RWPE1 (cell line): ENCODE measurements around the gene SLC4A9.

ENCODE experiments used
- CTCF ChIA-PET: fragments of 350-600 bp; sonication (Branson Sonifier 250); formaldehyde crosslinking; extraction: SDS; loops from one replicate; lab custom pipeline; 2021; lab: Yijun Ruan, JAX
- POLR2A ChIA-PET: fragments of 400-600 bp; formaldehyde crosslinking; extraction: SDS; loops from one replicate; lab custom pipeline; 2020; ENCODE audit warnings: antibody characterized with exemption; ENCODE audit not compliant: low non-redundant PET; lab: Yijun Ruan, JAX
- DNase-seq: peaks from one replicate; pipeline ENCODE4 v3.0.0; 2012; ENCODE audit warnings: low spot score
- H3K27ac ChIP-seq: fragments of 450-650 bp; 2 replicates; pipeline ENCODE4 v1.5.1; 2017
- TF ChIP-seq, protein P1 (sequence below): fragments of 450-650 bp; conservative IDR thresholded peaks from 2 replicates; pipeline ENCODE4 v1.5.1; 2017; ENCODE audit warnings: low read depth, mild to moderate bottlenecking

The SLC4A9 gene

GRCh38 chr5:140401362-140402257, 41.6 kb downstream of the SLC4A9 start, which contains the start of gene ANKHD1:
Gene ANKHD1 (plus strand): TSS chr5:140401833. CDS start chr5:140401968, 135 bp downstream.
- ChIA-PET POLR2A (interaction anchor here (0.5 to 1.4 kb wide), 4 partner anchors 10 to 325 kb away, joined by 3 to 7 read pairs (median 4); no protein-coding TSS in a partner anchor), CTCF (interaction anchor here (0.6 to 3.0 kb wide), 4 partner anchors 13 to 367 kb away, joined by 3 to 19 read pairs (median 4); no protein-coding TSS in a partner anchor)
- TF ChIP-seq, protein P1, sequence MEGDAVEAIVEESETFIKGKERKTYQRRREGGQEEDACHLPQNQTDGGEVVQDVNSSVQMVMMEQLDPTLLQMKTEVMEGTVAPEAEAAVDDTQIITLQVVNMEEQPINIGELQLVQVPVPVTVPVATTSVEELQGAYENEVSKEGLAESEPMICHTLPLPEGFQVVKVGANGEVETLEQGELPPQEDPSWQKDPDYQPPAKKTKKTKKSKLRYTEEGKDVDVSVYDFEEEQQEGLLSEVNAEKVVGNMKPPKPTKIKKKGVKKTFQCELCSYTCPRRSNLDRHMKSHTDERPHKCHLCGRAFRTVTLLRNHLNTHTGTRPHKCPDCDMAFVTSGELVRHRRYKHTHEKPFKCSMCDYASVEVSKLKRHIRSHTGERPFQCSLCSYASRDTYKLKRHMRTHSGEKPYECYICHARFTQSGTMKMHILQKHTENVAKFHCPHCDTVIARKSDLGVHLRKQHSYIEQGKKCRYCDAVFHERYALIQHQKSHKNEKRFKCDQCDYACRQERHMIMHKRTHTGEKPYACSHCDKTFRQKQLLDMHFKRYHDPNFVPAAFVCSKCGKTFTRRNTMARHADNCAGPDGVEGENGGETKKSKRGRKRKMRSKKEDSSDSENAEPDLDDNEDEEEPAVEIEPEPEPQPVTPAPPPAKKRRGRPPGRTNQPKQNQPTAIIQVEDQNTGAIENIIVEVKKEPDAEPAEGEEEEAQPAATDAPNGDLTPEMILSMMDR = no peak
- DNase-seq = peak; percentile 100
- H3K27ac ChIP-seq = peak within 1 kb of the TSS; percentile 91

DNA sequence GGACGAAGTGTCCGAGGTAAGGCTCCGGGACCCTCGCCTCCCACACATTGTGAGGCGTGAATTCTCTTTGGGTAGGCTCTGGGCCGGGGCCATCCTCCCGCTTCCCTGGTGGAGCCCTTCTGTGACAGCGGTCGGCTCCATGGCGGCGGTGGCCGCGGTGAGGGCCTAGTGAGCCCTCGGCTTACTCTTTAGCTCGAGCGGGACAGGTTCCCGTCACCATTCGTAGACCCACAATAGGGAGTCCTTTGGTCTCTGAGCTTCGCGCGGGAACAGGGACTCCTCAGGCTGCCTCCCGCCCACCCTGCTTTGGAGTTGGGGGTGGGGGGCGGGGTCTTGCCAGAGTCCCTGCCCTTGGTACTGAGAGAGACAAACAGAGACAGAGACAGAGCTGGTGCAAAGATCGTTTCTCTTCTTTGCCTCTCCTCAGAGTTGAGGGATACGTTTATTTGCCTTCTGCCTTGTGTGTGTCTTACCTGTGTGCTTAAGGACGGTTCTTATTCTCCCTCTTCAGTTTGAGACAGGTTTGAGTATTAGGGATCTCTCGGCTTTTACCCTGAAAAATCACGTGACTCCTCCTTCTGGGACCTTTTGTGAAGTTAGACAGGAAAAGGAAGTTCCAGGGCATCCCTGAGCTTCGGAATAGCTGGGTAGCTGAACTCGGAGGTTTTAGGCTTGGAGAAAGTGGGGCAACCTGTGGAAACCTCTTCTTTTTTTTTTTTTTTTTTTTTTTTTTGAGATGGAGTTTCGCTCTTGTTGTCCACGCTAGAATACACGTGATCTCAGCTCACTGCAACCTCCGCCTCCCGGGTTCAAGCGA, 42.5 kb downstream of the SLC4A9 start:
- peak overlapping the region; percentile 91 for H3K27ac ChIP-seq
- TF ChIP-seq, protein P1 = no peak
- ChIA-PET POLR2A (interaction anchor here (0.6 to 1.3 kb wide), 5 partner anchors 10 to 56 kb away, joined by 3 to 8 read pairs (median 4); partner anchors contain the start of gene HBEGF), CTCF (interaction anchor here (0.7 to 3.0 kb wide), 2 partner anchors 29 to 368 kb away, joined by 3 to 19 read pairs; no protein-coding TSS in a partner anchor)
- peak; percentile 52 for DNase-seq

GRCh38 chr5:140403613-140404012, 43.6 kb downstream of the SLC4A9 start:
- no peak for DNase-seq
- TF ChIP-seq, protein P1 = no peak
- no peak overlapping the region for H3K27ac ChIP-seq
- ChIA-PET CTCF (interaction anchor here (0.7 kb wide), 1 partner anchor 141 kb away, joined by 4 read pairs; no protein-coding TSS in a partner anchor), POLR2A (no interaction called here)

DNA sequence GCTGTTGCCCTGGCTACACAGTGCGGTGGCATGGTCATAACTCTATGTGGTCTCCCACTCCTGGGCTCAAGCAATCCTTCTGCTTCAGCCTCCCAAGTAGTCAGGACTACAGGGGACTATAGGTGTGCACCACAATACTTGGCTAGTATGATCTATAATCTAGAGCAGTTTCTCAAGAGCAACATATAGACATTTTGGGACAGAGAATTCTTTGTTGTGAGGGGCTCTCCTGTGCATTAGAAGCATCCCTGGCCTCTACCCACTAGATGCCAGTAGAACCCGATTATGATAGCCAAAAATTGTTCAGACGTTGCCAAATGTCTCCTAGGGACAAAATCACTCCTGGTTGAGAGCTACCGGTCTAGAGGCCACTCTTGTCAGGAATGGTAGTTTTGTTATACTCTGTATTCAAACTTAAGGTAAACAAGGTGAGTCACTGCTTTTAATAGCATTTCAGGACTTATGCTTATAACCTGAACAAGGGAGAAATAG, 48.8 kb downstream of the SLC4A9 start:
- TF ChIP-seq, protein P1 = no peak
- ChIA-PET POLR2A (no interaction called here), CTCF (interaction anchor here (0.6 kb wide), 2 partner anchors 138 to 310 kb away, joined by 3 read pairs; no protein-coding TSS in a partner anchor)
- no peak overlapping the region for H3K27ac ChIP-seq
- peak; percentile 37 for DNase-seq

- POLR2A ChIA-PET = no interaction called here
- TF ChIP-seq, protein P1 = no peak
- DNase-seq = no peak
- CTCF ChIA-PET = no interaction called here
- H3K27ac ChIP-seq = no peak overlapping the region
Observed at GRCh38 chr5:140413230-140413629, 53.2 kb downstream of the SLC4A9 start.
